Naive thymus-derived CD4-positive, alpha-beta T cell (primary cell): Measurements from ENCODE around the gene ZNF66. TPM values are rescaled to one million over a fixed set of nuclear protein-coding genes. Genes with fewer than 3 reads are reported as not detected.
A peak's percentile ranks its signal among the peaks of the same experiment; 100 is the strongest.
"Not testable (repeated sequence)": the region's sequence is repeated elsewhere in the genome, so short reads cannot be mapped to it uniquely, and the experiment has no call there.

Experiments used
- ATAC-seq: fragments of 150-1000 bp; cut with Tn5 transposase; 2 replicates; pipeline ENCODE4 v1.10.0; 2021; ENCODE audit warnings: mild to moderate bottlenecking, moderate library complexity
- CTCF ChIA-PET: fragments of 350-600 bp; sonication (Branson Sonifier 250); formaldehyde crosslinking; loops from one replicate; lab custom pipeline; 2021; ENCODE audit warnings: antibody characterized with exemption; lab: Charles Lee
- POLR2A ChIA-PET: fragments of 350-600 bp; sonication (Branson Sonifier 250); formaldehyde crosslinking; loops from one replicate; lab custom pipeline; 2021; ENCODE audit warnings: antibody characterized with exemption, inconsistent platforms; lab: Charles Lee
- DNase-seq, 9 donors: peaks; one replicate each; pipeline versions ENCODE4 v3.0.0 to v3.0.0-alpha.2; 2020 to 2022; ENCODE audit warnings: mixed read lengths in 1 of 9
- H3K27ac ChIP-seq: one replicate; pipeline ENCODE4 v1.7.0; 2013; ENCODE audit warnings: mild to moderate bottlenecking, low read depth, low read length, moderate library complexity
- H3K27me3 ChIP-seq, 2 donors: one replicate each; pipeline ENCODE4 v1.7.0; 2013; ENCODE audit warnings: low read length in 2 of 2, mild to moderate bottlenecking in 2 of 2, moderate library complexity in 2 of 2; ENCODE audit not compliant: control insufficient read depth in 2 of 2, insufficient read depth in 2 of 2
- H3K36me3 ChIP-seq, 3 experiments: 1 replicate in 2 of 3; 2 replicates in 1 of 3; pipeline ENCODE4 v1.7.0; 2013; ENCODE audit warnings: low read length in 3 of 3, mild to moderate bottlenecking in 3 of 3, moderate library complexity in 1 of 3; ENCODE audit not compliant: insufficient read depth in 3 of 3, control insufficient read depth in 2 of 3
- H3K4me1 ChIP-seq, 2 donors: one replicate each; pipeline ENCODE4 v1.7.0; 2013; ENCODE audit warnings: low read length in 2 of 2, mild to moderate bottlenecking in 2 of 2, moderate library complexity in 1 of 2; ENCODE audit not compliant: control insufficient read depth in 2 of 2, insufficient read depth in 2 of 2
- H3K4me3 ChIP-seq: 2 replicates; pipeline ENCODE4 v1.7.0; 2013; ENCODE audit warnings: mild to moderate bottlenecking, low read length
- H3K9me3 ChIP-seq, 3 experiments: 1 replicate in 2 of 3; 2 replicates in 1 of 3; pipeline ENCODE4 v1.7.0; 2013; ENCODE audit warnings: low read length in 3 of 3; ENCODE audit not compliant: control insufficient read depth in 2 of 3
- H3K27ac Mint-ChIP-seq, 9 donors: one replicate each; pipeline ENCODE4 v1.8.0; 2020 to 2022; ENCODE audit warnings: mixed read lengths in 9 of 9, mild to moderate bottlenecking in 8 of 9, moderate library complexity in 5 of 9, inconsistent platforms in 2 of 9
- H3K27me3 Mint-ChIP-seq, 5 donors: one replicate each; pipeline ENCODE4 v1.8.0; 2021 to 2022; ENCODE audit warnings: mixed read lengths in 5 of 5, mild to moderate bottlenecking in 1 of 5
- H3K36me3 Mint-ChIP-seq, 5 donors: one replicate each; pipeline ENCODE4 v1.8.0; 2020 to 2022; ENCODE audit warnings: mixed read lengths in 5 of 5, mild to moderate bottlenecking in 3 of 5, inconsistent platforms in 1 of 5
- H3K4me1 Mint-ChIP-seq, 7 donors: one replicate each; pipeline ENCODE4 v1.8.0; 2020 to 2022; ENCODE audit warnings: mixed read lengths in 7 of 7, mild to moderate bottlenecking in 3 of 7, inconsistent platforms in 1 of 7
- H3K4me3 Mint-ChIP-seq, 10 donors: one replicate each; pipeline ENCODE4 v1.8.0; 2020 to 2022; ENCODE audit warnings: mild to moderate bottlenecking in 10 of 10, mixed read lengths in 10 of 10, moderate library complexity in 6 of 10, inconsistent platforms in 2 of 10
- H3K9me3 Mint-ChIP-seq, 11 donors: one replicate each; pipeline ENCODE4 v1.8.0; 2020 to 2022; ENCODE audit warnings: mixed read lengths in 11 of 11, mild to moderate bottlenecking in 4 of 11, inconsistent platforms in 1 of 11, moderate library complexity in 1 of 11
- intact Hi-C, 2 donors: fragments of 100-400 bp; cut with micrococcal nuclease; formaldehyde crosslinking; loops; one replicate each; pipeline ENCODE4 v1.15.1; 2023
- polyA plus RNA-seq, 2 donors: library from polyadenylated mRNA; unstranded; fragments of 300-500 nt; fragmentation: Illumina TruSeq; gene quantifications; one replicate each; pipeline ENCODE4 v1.2.3, GENCODE V29; 2021
- total RNA-seq, 6 experiments: library from RNA in 5 of 6; stranded (reverse) in 5 of 6; gene quantifications; 1 replicate in 5 of 6; 2 replicates in 1 of 6; pipeline ENCODE4 v1.2.3 and lab custom pipeline; 2021 to 2026

ZNF66 gene
- total and polyA plus RNA-seq, 7 experiments from 2014 or later: 2.6 to 18.5 (median 10.5) TPM

DNA sequence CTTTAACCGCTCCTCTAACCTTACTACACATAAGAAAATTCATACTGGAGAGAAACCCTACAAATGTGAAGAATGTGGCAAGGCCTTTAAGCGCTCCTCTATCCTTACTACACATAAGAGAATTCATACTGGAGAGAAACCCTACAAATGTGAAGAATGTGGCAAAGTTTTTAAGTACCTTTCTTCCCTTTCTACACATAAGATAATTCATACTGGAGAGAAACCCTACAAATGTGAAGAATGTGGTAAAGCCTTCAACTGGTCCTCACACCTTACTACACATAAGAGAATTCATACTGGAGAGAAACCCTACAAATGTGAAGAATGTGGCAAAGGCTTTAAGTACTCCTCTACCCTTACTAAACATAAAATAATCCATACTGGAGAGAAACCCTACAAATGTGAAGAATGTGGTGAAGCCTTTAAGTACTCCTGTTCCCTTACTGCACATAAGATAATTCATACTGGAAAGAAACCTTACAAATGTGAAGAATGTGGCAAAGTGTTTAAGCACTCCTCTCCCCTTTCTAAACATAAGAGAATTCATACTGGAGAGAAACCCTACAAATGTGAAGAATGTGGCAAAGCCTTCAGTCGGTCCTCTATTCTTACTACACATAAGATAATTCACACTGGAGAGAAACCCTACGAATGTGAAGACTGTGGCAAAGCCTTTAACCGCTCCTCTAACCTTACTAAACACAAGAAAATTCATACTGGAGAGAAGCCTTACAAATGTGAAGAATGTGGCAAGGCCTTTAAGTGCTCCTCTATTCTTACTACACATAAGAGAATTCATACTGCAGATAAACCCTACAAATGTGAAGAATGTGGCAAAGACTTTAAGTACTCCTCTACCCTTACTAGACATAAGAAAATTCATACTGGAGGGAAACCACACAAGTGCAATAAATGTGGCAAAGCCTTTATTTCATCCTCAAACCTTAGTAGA is 30.5 kb downstream of the ZNF66 start:
- peaks cover 26 to 48% (median 34%) of the 10 kb centered on the region in 3 experiments for H3K9me3 ChIP-seq
- CTCF ChIA-PET, H3K27me3 Mint-ChIP-seq, H3K4me1 Mint-ChIP-seq, ATAC-seq, intact Hi-C loops, H3K4me1 ChIP-seq, H3K27me3 ChIP-seq, H3K27ac Mint-ChIP-seq, H3K27ac ChIP-seq, POLR2A ChIA-PET, DNase-seq: not testable (repeated sequence)
- peaks cover 5 to 95% (median 61%) of the 10 kb centered on the region in 11 donors for H3K9me3 Mint-ChIP-seq
- peak overlapping the region; percentile 40 for H3K4me3 ChIP-seq
- H3K36me3 Mint-ChIP-seq: peaks cover 31 to 51% (median 46%) of the 10 kb centered on the region in 5 donors
- peaks cover 0 to 16% (median 4%) of the 10 kb centered on the region in 3 experiments for H3K36me3 ChIP-seq
- peak overlapping the region in 3 of 10 donors; percentile 18 to 34 (median 29) for H3K4me3 Mint-ChIP-seq

DNA sequence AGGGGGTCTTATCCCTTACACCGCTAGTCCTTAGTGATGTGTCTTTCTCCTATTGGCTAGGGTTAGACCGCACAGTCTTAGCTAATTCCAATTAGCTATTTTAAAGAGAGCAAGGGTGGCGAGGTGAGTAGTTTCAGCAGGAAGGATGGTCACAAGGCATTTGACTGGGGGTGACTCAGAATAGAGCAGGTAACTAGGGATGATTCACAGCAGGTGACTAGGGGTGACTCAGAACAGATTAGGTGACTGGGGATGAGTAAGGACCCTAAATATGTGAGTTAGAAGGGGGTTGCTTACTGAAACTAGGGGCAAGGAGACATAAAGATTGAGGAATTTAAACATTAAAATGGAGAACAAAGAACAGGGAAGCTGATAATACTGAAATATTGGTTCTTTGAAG is 64.3 kb downstream of the ZNF66 start:
- peak overlapping the region in 1 of 10 donors; percentile 21 for H3K4me3 Mint-ChIP-seq
- H3K4me3 ChIP-seq: no peak overlapping the region
- no peaks in the 10 kb centered on the region for H3K4me1 ChIP-seq
- no peaks in the 10 kb centered on the region for H3K36me3 ChIP-seq
- CTCF ChIA-PET: no interaction called here
- H3K27me3 ChIP-seq: no peaks in the 10 kb centered on the region
- POLR2A ChIA-PET: no interaction called here
- peaks cover 11 to 30% (median 13%) of the 10 kb centered on the region in 5 donors for H3K36me3 Mint-ChIP-seq
- no peak for ATAC-seq
- no peak overlapping the region for H3K27ac ChIP-seq
- intact Hi-C loops: no loop called here
- H3K27ac Mint-ChIP-seq: no peak overlapping the region
- no peak for DNase-seq
- H3K9me3 Mint-ChIP-seq: peaks cover 14 to 90% (median 49%) of the 10 kb centered on the region in 11 donors
- H3K9me3 ChIP-seq: peaks cover 0 to 41% (median 14%) of the 10 kb centered on the region in 3 experiments
- no peaks in the 10 kb centered on the region for H3K27me3 Mint-ChIP-seq
- no peaks in the 10 kb centered on the region for H3K4me1 Mint-ChIP-seq

Other genes starting within 250 kb of the ZNF66 start
- 10 to 100 TPM; 13.3 to 43.2 (median 14.9) TPM for gene ZNF737, start 210.5 kb upstream of the ZNF66 start, total RNA-seq
- gene ZNF737, start 210.5 kb upstream of the ZNF66 start, polyA plus RNA-seq: 10 to 100 TPM; 15.2 to 16.9 TPM
- 10 to 100 TPM in 4 of 5 experiments, 1 to 10 TPM in 1; 2.2 to 20.0 (median 12.4) TPM for gene ZNF626, start 114.7 kb upstream of the ZNF66 start, total RNA-seq
- gene ZNF626, start 114.7 kb upstream of the ZNF66 start, polyA plus RNA-seq: 10 to 100 TPM in 1 of 2 donors, 1 to 10 TPM in 1; 4.8 to 10.6 TPM
- gene ZNF85, start 146.9 kb downstream of the ZNF66 start, total RNA-seq: 10 to 100 TPM in 1 of 5 experiments, 1 to 10 TPM in 4; 4.3 to 10.4 (median 7.3) TPM
- 10 to 100 TPM; 11.2 to 14.0 TPM for gene ZNF85, start 146.9 kb downstream of the ZNF66 start, polyA plus RNA-seq
- 10 to 100 TPM; 26.4 to 52.0 (median 42.2) TPM for gene ZNF430, start 244.4 kb downstream of the ZNF66 start, total RNA-seq
- gene ZNF430, start 244.4 kb downstream of the ZNF66 start, polyA plus RNA-seq: 10 to 100 TPM; 48.3 to 65.9 TPM